LNCAP (cell line): Measurements from ENCODE around the gene SLC34A3.

Experiments
- TF ChIP-seq, protein P1 (sequence below): fragments of 450-650 bp; IDR thresholded peaks from 2 replicates; pipeline ENCODE4 v1.5.1; 2017; ENCODE audit warnings: mild to moderate bottlenecking

Gene SLC34A3

DNA sequence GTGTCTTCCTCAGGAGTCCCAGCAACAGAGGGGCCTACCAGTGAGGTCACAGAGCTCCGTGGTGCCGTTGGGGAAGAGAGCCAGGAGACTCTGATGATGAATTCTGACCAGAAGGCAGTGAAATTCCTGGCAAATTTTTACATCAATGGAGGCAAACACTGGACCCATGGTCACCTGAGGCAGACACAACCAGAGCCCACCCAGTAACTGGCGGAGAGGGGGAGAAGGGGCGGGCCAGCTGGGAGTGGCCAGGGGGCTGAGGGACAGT is 20.4 kb downstream of the SLC34A3 start, which contains the start of gene STPG3:
STPG3 (plus strand) TSS at position 93 of the 268 bp plus-strand sequence; CDS start at position 94, 1 bp downstream.
- TF ChIP-seq, protein P1, sequence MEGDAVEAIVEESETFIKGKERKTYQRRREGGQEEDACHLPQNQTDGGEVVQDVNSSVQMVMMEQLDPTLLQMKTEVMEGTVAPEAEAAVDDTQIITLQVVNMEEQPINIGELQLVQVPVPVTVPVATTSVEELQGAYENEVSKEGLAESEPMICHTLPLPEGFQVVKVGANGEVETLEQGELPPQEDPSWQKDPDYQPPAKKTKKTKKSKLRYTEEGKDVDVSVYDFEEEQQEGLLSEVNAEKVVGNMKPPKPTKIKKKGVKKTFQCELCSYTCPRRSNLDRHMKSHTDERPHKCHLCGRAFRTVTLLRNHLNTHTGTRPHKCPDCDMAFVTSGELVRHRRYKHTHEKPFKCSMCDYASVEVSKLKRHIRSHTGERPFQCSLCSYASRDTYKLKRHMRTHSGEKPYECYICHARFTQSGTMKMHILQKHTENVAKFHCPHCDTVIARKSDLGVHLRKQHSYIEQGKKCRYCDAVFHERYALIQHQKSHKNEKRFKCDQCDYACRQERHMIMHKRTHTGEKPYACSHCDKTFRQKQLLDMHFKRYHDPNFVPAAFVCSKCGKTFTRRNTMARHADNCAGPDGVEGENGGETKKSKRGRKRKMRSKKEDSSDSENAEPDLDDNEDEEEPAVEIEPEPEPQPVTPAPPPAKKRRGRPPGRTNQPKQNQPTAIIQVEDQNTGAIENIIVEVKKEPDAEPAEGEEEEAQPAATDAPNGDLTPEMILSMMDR = no peak

DNA sequence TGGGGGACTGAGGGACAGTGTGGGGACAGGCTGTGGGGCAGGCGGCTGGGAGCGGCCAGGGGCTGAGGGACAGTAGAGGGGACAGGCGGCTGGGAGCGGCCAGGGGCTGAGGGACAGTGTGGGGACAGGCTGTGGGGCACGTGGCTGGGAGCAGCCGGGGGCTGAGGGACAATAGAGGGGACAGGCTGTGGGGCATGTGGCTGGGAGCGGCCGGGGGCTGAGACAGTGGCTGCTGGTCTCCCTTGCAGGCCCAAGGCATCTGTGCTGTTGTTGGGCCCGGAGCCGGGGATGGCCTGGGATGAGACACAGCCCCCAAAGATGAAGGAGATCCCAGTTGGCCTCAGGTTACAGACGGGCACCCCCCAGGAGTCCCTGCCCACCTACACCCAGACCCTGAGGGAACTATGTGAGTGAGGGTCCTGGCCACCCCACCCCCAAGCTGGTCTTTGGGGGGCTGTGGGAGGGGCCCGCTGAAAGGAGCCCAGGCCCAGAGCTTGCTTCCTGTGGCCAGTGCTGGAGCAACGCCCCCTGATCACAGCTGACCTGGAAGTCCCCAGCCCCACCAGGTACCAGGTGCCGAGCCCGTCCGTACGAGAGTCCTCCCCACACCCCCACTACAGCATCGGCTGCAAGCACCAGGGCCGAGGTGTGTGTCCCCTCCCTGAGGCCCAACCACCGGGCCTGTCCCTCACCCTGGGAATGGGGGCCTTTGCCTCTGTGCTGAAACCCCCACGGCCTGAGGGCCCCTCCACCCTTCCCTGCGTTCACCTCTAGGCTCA is 21.0 kb downstream of the SLC34A3 start:
- TF ChIP-seq, protein P1 = no peak

DNA sequence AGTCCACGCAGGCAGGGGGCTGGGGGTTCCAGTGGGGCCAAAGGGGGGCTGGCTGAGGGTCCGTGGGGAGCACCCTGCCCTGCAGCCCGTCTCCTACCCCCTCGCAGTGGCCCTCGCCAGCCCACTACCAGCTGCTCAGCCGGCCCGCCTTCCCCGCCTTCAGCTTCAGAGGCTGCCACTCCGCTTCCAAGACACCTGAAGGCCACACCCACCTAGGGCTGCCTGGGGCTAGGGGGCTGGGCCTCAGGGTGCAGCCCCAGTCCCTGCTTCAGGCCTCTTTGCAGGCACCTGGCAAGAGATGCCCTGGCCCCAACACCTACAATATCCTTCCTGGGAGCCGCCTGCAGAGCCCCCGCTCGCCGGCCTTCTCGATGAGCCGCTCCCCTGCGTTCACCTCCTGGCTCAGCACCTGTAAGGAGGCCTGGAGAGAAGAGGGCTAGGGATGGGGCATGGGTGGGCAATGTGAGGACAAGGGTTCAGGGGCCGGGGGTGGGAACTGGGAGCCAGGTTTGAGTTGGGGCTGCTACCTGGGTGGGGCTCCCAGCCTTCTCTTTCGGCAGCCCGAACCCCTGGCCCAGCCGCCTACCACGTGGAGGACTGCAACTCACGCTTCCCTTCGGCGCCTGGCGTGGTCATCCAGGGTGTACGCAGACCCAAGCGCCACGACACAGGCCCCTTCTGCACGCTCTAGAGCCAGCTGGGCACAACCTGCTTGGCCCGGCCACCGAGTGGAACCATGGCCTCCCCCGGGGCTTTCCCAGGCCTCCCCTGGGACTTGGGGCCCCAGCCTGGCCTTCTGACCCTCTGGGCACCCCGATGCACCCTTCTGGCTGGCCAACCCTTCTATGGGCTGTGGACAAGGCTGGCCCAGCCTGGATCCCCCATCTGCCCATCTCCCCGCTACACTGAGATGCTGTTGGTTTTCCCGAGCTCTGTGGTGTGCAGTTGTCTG is 22.1 kb downstream of the SLC34A3 start:
- TF ChIP-seq, protein P1 = no peak

DNA sequence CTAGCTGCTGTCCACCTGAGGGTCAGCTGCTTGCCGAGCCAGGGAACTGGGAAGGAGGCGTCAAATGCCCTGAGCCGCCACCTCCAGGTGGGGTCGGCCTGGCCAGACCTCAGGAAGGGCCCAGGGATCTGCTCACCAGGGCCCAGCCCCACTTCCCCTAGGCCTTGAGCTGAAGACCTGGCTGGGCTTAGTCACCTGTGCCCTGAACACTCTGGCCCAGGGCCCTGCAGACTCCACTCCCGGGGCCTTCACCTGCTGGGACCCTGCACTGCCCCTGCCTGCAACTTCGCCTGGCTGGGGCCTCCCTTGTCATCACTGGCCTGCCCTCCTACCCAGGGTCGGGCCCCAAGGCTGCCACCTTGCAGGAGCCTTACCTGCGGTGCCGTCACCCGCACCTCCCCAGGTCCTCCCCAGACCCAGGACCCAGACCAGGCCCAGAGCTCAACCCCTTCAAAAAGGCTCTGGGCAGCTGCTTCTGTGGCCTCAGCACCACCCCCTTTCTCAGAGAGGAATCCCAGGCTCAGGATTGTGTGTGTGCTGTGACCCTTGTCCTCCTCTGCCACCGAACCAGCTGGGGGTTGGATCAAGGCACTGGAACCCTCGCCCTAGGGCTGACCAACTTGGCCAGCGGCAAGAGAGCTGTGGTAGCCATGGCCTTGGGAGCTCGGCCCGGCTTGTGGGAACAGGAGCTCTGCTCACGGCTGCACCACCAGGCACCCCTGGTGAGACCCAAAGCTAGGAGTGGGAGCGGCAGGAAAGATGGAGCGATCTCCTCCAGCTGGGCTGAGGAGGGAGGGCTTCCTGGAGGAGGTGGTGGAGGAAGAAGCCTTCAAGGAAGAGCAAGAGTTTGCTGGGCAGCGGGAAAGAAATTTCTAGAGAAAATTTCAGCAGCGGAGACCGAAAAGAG is 23.3 kb downstream of the SLC34A3 start:
- TF ChIP-seq, protein P1 = no peak

DNA sequence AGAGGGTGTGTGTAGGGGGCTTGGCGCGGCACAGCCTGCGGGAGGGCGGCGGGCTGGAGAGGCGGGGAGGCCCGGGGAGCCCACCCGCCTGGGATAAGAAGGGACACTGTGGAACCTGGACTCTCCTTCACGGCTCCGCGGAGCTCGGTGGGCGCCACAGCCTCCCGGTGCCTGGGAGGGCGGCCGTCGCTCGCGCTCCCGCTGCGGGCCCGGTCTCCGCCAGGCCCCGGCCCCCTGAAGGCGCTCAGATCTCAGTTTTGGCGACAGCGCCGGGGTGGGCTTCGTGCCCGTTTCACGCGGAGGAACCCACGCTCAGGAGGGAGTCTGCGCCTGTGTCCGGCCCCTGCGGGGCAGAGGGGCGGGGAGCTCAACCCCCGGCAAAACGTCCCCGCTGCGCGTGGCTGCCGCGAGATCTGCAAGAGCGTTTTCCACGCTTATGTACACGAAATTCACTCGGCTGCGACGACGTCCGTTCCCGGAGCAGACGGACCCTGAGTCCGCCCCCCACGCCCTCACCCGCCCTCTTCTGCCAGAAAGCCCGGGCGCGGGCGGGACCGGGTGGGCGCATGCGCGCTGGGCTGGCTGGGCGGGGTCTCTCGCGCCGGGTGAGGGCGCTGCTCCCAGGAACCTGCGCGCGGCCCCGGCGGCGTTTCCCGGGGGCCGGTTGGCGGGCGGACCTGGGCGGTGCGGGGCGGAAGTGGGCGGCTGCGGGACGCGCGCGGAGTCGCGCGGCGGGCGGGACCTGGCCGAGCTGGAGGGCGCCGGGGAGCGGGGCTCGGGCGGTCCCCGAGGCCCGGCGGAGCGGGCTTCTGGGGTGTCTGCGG is 24.1 kb downstream of the SLC34A3 start, which contains the start of gene NELFB:
NELFB (plus strand) TSS at position 704 of the 824 bp plus-strand sequence.
- TF ChIP-seq, protein P1 = no peak

DNA sequence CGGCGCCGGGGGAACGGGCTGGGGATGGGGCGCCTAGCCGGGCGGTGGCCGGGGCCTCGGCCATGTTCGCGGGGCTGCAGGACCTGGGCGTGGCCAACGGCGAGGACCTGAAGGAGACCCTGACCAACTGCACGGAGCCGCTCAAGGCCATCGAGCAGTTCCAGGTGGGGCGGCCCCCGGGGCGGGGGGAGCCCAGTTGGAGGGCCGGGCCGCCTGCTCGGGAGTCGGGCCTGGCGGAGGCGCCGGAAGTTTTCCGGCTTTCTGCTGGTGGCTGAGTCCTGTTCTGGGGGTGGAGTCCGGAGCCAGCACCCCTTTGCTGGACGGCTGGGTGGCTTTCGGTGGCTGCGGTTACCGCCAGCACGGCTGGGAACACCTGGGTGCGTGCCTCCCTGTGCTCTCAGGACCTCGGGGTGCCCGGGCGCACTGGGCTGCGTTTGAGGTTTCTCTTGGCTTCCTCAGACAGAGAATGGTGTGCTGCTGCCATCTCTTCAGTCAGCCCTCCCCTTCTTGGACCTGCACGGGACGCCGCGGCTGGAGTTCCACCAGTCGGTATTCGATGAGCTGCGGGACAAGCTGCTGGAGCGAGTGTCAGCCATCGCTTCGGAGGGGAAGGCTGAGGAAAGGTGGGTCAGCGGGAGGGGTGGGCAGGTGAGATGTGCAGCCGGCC is 24.9 kb downstream of the SLC34A3 start:
- TF ChIP-seq, protein P1 = no peak
